NCI-H510A treated with DMSO at 0.1 percent for 48 hours (cell line): ENCODE results near the gene MARCHF10.
"Not testable (repeated sequence)": the region's sequence is repeated elsewhere in the genome, so short reads cannot be mapped to it uniquely, and the experiment has no call there.

Source experiments
- DNase-seq: peaks from one replicate; lab custom pipeline; 2025; lab: John Stamatoyannopoulos, UW

The MARCHF10 gene, protein sequence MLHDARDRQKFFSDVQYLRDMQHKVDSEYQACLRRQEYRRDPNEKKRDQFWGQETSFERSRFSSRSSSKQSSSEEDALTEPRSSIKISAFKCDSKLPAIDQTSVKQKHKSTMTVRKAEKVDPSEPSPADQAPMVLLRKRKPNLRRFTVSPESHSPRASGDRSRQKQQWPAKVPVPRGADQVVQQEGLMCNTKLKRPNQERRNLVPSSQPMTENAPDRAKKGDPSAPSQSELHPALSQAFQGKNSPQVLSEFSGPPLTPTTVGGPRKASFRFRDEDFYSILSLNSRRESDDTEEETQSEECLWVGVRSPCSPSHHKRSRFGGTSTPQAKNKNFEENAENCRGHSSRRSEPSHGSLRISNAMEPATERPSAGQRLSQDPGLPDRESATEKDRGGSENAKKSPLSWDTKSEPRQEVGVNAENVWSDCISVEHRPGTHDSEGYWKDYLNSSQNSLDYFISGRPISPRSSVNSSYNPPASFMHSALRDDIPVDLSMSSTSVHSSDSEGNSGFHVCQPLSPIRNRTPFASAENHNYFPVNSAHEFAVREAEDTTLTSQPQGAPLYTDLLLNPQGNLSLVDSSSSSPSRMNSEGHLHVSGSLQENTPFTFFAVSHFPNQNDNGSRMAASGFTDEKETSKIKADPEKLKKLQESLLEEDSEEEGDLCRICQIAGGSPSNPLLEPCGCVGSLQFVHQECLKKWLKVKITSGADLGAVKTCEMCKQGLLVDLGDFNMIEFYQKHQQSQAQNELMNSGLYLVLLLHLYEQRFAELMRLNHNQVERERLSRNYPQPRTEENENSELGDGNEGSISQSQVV

DNA sequence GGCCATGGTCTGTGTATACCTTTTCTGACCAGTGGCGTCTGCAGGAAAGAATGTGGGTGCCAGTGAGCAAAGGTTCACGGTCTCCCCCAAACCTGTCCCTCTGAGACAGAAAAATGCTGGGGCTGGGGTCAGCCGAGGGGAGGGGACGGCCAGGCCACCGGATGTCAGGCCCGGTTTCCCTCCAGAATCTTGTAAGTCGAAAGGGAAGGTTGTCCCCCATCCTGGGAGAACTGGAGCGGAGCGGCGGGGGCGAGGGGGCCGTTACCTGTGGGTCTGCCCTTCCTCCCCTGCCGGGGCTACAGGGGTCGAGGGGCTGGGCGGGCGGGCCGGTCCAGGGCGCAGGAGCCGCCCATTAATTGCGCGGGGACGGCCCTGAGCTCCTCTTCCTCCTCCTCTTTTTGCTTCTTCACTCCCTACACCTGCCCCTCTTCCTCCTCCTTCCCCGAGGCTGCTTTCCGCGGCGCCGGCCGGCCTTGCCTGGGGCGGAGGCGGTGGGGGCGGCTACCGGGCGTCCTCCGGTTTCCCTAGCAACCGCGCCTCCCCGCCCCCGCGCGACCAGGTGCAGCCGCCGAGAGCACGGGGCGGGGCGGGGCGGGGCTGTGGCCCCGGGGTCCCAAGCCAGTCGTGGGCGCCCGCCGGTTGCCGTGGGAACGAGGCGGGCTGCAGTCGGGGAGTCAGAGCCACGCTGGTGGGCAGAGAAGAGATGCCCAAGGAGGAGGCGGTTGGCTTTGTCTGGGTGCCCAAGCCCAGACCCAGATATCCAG, at the start of gene MARCHF10:
TSS of gene MARCHF10 (minus strand) at position 503 of the 764 bp plus-strand sequence. CDS start 6,579 bp downstream, outside the sequence.
- DNase-seq: peak; percentile 64

DNA sequence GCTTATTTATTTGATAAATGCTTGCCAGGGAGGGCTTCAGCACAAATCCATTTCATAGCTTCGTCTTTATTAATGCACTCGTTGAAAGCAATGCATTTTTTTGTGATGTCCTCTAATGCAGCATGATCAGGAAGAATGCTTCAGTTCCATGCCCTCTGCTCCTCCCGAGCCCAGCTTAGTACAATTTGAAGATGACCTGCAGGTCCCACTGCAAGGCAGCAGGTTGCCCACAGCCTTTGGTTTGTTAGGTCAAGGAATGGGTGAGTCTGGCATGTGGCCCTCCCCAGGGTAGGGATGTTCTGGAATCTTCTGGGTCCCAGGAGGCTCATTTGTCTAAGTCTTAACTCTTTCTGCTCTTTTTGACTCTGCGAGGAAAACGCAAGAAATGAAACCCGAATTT, 49.4 kb upstream of the MARCHF10 start:
- no peak for DNase-seq

DNA sequence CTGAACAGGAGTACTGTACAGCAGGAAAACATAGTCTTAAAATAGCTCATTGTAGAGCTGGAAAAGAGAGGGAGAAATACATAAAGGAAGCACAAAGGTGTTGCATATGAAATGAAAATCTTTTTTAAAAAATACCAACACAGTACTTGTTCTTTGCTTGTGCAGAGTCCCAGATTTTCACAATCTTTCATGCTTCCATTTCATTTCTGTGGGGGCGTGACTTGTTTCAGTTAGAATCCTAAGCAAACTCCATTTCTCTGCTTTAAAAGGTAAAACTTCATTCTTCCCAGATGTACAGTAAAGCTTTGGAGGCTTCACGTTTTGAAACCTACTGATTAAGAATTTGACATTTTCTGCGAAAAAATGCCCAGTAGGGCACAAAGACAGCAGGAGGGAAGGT, 48.5 kb upstream of the MARCHF10 start:
- DNase-seq: no peak

DNA sequence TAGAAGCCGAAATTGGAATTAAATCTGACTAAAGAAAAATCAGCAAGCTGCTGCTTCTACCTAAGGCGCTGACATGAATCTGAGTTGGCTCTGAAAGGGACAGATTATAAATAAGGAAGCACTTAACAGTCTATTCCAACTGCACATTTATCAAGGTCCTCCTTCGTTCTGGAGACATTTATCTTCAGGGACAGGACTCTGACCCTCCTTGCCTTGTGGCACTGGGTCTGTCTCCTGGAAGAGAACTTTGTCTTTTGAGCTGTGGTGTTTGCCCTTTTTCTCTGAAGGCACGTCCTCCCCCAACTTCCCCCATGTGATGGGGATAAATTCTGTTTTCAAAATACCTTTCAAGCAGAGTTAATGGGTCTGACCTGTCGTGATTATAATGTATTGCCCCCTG, 47.0 kb upstream of the MARCHF10 start:
- no peak for DNase-seq

DNA sequence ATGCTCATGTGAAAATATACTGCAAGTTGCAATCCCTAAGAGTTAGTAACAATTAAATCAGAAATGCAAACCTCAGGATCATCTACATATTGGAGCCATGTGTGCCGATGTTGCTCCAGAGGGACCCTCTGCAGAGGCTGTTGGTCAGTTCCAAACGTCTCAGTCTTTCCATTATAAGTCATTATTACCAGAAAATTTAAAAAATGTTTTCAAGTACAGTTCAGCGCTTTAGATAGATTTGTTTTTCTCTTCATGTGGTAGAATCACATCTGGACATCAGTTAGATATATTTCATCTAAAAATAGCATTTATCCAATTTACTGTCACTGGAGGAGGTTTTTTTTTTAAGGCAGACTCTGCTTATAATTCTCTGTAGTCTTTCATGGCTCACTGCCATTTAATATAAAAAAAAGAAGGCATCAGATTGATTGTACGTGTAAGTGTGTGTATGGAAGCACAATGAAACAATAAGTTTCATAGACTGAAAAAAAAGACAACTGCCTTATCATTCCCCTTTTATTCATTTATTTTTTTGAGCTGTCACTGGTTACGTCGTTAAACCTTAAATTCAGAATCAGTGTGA, 46.1 kb upstream of the MARCHF10 start:
- no peak for DNase-seq

DNA sequence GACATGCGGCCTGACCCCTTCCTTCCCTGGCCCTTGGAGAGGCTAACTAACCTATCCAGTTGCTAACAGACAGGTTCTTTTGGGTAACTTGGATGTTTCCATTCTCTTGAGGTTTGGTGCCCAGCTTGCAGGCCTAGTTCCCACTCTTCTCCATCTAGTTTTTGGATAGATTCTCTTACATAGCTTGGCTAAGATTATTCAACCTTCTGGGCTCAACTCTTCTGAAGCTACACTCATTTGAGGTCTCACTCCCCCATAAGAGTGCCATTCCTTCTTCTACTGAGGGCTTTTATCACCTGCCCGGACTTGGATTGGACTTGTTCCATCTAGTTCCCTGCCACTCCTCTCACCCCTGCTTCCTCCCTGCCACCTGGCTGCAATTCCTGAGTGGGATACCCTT, 44.1 kb upstream of the MARCHF10 start:
- DNase-seq: no peak

DNA sequence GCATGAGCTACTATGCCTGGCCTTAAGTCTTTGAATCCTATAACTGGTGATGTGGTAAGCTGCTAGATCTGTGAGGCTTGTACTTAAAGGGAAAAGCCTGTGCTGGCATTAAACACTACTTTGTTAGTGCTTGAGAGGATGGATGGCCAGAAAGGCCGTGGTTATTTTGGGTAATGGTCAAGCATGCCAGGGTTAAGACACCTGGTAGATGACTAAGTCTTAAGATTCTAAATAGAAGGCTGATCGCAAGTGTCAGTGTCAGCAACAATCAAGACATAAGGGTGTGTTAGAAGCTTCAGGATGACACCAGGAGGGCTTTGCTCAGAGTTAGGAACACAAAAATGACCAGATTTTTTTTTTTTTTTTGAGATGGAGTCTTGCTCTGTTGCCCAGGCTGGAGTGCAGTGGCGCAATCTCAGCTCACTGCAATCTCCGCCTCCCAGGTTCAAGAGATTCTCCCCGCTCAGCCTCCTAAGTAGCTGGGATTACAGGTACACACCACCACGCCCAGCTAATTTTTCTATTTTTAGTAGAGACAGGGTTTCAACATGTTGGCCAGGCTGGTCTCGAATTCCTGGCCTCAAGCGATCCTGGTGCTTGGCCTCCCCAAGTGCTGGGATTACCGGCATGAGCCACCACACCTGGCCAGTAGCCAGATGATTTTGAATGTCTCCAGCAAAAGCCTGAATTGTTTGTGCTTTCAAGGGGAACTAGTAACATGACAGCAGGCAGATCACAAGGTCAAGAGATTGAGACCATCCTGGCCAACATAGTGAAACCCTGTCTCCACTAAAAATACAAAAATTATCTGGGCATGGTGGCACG, 41.7 kb upstream of the MARCHF10 start:
- DNase-seq: not testable (repeated sequence)

DNA sequence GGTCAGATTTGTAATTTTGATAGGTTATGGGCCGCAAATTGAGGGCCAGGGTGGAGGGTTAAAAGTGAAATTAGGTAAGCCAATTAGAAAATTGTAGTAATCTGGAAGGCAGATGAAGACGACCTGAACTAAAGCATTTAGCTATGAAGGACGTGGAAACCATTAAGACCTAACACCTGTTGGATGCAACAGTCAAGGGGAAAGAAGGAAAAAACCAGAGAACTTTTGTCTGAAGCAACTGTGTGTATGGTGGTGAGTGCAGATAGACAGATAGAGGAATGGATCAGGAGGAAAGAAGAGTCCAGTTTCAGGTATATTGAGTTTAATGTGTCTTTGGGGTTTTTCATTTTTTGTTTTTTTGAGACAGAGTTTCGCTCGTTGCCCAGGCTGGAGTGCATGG, 40.2 kb upstream of the MARCHF10 start:
- DNase-seq: no peak

DNA sequence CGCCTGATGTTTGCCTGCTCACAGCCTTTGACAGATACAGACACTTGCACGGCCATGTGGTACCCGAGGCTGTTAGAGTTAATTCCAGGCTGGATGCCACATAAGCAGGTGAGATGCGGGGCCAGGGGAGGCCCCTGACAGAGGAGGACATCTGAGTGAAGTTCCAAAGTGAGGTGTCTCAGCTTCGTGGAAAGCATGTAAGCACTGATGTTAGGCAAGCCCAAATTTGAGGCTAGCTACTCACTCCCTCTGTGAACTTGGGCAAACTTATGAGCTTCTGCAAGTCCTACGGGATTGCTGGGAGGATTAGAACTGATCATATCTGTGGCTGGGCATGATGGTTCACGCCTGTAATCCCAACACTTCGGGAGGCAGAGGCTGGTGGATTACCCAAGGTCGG, 39.3 kb upstream of the MARCHF10 start:
- DNase-seq: no peak

DNA sequence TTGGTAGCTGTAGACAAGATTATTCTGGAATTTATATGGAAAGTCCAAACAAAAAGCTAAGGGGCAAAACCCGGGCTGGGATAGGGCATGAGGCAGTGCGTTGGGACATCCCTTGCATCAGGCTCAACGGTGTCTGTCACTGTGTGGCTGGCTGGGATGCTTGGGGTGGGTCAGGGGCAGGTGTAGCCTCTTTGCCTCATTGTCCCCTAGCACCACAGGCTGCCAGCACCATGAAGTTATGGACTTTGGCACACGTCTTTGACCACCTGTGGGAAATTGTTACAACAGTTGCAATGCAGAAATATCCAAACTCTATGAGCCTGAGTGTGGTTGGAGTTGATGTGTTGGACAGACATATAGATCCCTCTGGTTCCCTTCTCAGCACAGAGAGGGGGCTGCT, 32.8 kb upstream of the MARCHF10 start:
- no peak for DNase-seq

DNA sequence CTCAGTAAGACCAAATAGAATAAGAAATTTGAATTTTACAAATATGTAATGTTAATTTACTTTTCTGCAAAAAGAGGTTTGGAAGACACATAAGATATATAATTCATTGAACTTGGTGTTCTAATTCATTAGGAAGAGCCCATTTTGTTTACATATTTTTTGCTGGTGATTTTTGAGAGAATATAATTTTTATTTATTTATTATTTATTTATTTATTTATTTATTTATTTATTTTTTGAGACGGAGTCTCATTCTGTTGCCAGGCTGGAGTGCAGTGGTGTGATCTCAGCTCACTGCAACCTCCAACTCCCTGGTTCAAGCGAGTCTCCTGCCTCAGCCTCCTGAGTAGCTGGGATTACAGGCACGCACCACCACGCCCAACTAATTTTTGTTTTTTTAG, 25.7 kb upstream of the MARCHF10 start:
- not testable (repeated sequence) for DNase-seq

DNA sequence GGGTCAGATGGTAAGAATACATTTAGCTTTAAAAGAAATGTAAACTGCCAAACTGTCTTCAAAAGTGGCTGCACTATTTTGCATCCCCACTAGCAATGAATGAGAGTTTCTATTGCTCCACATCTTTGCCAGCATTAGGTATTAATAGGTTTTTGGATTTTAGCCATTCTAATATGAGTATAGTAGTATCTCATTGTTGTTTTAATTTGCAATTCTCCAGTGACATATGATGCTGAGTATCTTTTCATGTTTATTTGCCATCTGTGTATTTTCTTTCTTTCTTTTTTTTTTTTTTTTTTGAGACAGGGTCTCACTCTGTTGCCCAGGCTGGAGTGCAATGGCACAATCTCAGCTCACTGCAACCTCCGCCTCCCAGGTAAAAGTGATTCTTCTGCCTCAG, 24.3 kb upstream of the MARCHF10 start:
- DNase-seq: no peak

DNA sequence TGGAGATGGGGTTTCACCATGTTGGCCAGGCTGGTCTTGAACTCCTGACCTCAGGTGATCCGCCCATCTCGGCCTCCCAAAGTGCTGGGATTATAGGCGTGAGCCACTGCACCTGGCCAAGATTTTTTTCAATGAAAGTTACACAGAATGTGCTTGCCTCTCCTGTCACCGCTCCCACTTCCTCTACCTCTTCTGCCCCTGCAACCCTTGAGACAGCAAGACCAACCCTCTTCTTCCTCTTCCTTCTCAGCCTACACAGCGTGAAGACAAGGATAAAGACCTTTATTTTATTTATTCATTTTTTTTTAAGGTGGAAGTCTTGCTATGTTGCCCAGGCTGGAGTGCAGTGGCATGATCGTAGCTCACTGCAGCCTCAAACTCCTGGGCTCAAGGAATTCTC, 23.0 kb upstream of the MARCHF10 start:
- DNase-seq: not testable (repeated sequence)

DNA sequence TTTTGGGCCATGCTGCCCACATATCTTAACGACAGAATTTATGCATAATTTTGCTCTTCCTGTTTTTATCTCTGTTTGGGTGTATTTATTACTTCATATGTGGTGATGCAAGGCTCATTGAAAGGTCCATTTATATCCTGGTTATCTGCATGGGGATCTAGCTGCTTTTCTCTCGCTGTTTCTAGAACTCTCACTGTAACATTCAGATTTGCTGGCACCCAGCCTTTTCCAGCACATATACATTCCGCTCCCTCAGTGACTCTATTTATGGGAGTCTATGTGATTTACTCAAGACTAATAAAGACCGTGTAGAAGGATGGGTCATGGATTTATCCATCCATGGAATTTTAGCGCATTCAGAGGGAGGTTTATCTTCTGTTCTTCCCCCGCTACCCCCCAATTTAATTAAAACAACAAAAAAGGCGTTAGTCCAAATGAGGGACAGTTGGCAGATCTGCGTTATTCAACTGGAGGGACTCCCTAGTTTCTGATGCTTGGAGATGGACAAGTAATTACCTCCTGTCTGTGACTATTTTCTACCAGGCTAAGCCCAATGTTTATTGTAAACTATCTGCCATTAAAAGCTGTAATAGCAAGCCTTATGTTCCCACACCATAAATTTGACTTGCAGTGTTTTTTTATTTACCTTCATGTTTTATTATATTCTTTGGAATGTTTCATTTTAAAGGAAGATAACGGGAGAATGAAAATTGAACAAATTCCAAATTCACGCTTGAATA, 19.8 kb upstream of the MARCHF10 start:
- no peak for DNase-seq

DNA sequence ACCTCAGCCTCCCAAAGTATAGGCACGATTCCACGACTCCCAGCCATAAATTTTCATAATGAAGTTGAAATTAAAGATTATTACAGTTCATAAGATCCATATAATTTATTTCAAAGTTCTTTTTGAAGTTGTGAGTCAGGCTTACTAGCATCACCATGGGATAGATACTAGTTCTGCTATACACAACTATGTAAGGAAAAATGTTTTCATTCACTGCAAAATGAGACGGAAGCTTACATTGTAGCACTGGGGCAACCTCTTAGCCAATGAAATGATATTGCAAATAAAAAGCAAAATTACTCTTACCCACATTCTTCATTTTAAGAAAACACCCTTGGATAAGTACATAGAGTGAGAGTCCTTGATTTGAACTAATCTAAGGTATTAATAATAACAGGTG, 18.8 kb upstream of the MARCHF10 start:
- DNase-seq: no peak

DNA sequence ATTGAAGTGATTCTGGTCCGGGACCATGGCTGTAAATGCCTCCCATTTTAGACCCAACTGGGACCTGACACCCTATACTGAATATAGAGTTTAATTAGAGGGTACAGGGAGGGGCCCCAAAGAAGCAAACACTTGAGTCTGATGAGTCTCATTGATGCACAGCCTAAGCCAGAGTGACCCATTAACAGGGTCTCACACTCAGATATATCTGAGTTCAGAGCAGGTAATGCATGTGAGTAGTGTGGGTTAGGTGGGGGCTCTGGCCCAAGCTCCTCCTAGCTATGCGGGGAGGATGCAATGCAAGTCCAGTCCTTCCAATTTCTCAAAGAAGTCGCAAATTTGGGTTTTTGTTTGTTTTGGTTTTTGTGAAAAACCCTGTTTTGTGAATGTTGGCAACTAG, 17.1 kb upstream of the MARCHF10 start:
- DNase-seq: no peak

DNA sequence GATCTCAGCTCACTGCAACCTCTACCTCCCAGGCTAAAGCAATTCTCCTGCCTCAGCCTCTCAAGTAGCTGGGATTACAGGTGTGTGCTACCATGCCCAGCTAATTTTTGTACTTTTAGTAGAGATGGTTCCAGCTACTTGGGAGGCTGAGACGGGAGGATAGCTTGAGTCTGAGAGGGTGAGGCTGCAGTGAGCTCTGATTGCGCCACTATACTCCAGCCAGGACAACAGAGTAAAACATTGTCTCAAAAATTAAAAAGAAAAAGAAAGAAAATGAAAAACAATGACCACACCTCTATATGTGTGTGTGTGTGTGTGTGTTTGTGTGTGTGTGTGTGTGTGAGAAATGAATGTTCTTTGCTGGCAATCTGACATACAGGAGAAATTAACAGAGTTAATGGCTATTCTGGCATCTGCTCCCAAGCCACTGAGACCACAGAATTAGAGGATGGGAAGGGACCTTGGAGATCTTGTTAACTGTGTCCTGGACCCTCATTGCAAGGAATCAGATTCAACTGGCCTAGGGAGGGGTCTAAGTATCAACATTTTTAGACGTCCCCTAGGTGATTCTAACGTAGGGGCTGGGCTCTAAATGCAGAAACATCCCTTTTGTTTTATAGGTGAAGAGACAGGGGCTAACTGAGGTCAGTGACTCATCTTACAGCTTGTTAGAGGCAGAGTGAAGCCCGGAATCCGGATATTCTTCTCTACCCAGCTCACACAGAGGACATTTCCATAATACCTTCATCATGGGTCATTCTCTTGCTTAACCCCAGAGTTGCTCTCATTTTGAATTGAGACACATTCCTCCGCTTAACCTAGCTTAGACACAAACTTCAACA, 16.4 kb upstream of the MARCHF10 start:
- no peak for DNase-seq

DNA sequence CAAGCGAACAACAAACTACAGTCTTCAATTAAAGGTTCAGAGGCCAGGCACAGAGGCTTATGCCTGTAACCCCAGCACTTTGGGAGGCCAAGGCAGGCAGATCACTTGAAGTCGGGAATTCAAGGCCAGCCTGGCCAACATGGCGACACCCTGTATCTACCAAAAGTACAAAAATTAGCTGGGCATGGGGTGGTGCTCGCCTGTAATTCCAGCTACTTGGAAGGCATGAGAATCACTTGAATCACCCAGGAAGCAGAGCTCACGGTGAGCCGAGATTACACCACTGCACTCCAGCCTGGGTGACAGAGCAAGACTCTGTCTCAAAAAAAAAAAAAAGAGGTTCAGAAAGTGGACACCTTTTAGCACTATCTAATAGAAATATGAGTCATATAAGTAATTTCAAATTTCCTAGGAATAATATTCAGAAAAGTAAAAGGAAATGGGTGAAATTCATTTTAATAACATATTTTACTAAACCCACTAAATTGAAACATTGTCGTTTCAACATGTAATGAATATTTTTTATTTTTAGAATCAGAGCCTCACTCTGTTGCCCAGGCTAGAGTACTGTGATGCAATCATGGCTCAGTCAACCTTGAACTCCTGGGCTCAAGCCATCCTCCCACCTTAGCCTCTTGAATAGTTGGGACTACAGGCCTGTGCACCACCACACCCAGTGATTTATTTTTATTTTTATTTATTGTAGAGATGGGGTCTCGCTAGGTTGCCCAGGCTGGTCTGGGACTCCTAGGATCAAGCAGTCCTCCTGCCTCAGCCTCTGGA, 15.2 kb upstream of the MARCHF10 start:
- DNase-seq: no peak
